ENCODE data around the gene RUBCN.

DNA sequence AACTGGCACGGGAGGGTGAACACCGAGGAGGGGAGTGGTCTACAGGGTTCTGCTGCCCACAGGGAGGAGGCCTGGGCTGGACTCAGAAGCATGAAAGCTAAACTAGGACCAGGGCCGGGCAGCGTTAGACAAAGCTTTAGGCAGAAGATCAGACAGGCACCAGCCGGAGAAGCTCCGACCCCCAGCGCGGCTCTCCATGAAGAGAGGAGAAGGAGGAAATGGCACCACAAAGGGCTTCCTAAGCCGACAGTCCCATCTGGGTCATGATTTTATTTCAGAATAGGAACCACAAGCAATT lies 61.2 kb downstream of the RUBCN start:
- TF ChIP-seq, protein P1, sequence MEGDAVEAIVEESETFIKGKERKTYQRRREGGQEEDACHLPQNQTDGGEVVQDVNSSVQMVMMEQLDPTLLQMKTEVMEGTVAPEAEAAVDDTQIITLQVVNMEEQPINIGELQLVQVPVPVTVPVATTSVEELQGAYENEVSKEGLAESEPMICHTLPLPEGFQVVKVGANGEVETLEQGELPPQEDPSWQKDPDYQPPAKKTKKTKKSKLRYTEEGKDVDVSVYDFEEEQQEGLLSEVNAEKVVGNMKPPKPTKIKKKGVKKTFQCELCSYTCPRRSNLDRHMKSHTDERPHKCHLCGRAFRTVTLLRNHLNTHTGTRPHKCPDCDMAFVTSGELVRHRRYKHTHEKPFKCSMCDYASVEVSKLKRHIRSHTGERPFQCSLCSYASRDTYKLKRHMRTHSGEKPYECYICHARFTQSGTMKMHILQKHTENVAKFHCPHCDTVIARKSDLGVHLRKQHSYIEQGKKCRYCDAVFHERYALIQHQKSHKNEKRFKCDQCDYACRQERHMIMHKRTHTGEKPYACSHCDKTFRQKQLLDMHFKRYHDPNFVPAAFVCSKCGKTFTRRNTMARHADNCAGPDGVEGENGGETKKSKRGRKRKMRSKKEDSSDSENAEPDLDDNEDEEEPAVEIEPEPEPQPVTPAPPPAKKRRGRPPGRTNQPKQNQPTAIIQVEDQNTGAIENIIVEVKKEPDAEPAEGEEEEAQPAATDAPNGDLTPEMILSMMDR (IDR thresholded peaks at IDR 0.05), result no peak
- TF ChIP-seq EP300 (IDR thresholded peaks at IDR 0.05) (no peak), POLR2A (IDR thresholded peaks at IDR 0.05) (no peak), POLR2AphosphoS5 (IDR thresholded peaks at IDR 0.05) (no peak)
